Measurements from ENCODE around the gene OR4E1. TPM values are rescaled to one million over a fixed set of nuclear protein-coding genes. Genes with fewer than 3 reads are reported as not detected.

Gene OR4E1
- total RNA-seq, 1 donor = not detected

GRCh38 chr14:21680072-21680471 is 6.5 kb upstream of the OR4E1 start:
- peak; percentile 17 for DNase-seq (ENCODE audit: low read depth)
- TF ChIP-seq CTCF (IDR thresholded peaks at IDR 0.05; ENCODE audit: insufficient read depth, low read length) = no peak
- H3K4me3 ChIP-seq (ENCODE audit: low read depth, low read length) = no peak overlapping the region

- no peak for TF ChIP-seq CTCF (IDR thresholded peaks at IDR 0.05; ENCODE audit: insufficient read depth, low read length)
- no peak overlapping the region for H3K4me3 ChIP-seq (ENCODE audit: low read depth, low read length)
- no peak for DNase-seq (ENCODE audit: low read depth)
These were observed 1.9 kb upstream of the OR4E1 start for GRCh38 chr14:21675566-21675965.

GRCh38 chr14:21672116-21672515 is 1.5 kb downstream of the OR4E1 start:
- TF ChIP-seq CTCF (IDR thresholded peaks at IDR 0.05; ENCODE audit: insufficient read depth, low read length) = no peak
- no peak overlapping the region for H3K4me3 ChIP-seq (ENCODE audit: low read depth, low read length)
- no peak for DNase-seq (ENCODE audit: low read depth)

GRCh38 chr14:21671371-21671770 is 2.2 kb downstream of the OR4E1 start:
- TF ChIP-seq CTCF (IDR thresholded peaks at IDR 0.05; ENCODE audit: insufficient read depth, low read length) = no peak
- H3K4me3 ChIP-seq (ENCODE audit: low read depth, low read length) = no peak overlapping the region
- no peak for DNase-seq (ENCODE audit: low read depth)

GRCh38 chr14:21669284-21669683 is 4.3 kb downstream of the OR4E1 start:
- no peak for TF ChIP-seq CTCF (IDR thresholded peaks at IDR 0.05; ENCODE audit: insufficient read depth, low read length)
- no peak overlapping the region for H3K4me3 ChIP-seq (ENCODE audit: low read depth, low read length)
- DNase-seq (ENCODE audit: low read depth) = no peak

GRCh38 chr14:21668377-21668776 is 5.2 kb downstream of the OR4E1 start:
- no peak overlapping the region for H3K4me3 ChIP-seq (ENCODE audit: low read depth, low read length)
- TF ChIP-seq CTCF (IDR thresholded peaks at IDR 0.05; ENCODE audit: insufficient read depth, low read length) = no peak
- peak; percentile 2 for DNase-seq (ENCODE audit: low read depth)

- no peak for DNase-seq (ENCODE audit: low read depth)
- H3K4me3 ChIP-seq (ENCODE audit: low read depth, low read length) = no peak overlapping the region
- TF ChIP-seq CTCF (IDR thresholded peaks at IDR 0.05; ENCODE audit: insufficient read depth, low read length) = no peak
These were observed 16.6 kb downstream of the OR4E1 start for GRCh38 chr14:21656980-21657379.

All from fibroblast of the aortic adventitia (primary cell).